CD4-positive, CD25-positive, alpha-beta regulatory T cell (primary cell): Measurements from ENCODE around the gene ASIC1. TPM values are rescaled to one million over a fixed set of nuclear protein-coding genes. Genes with fewer than 3 reads are reported as not detected.

Experiments
- ATAC-seq, 2 donors: fragments of 150-1000 bp; cut with Tn5 transposase; one replicate each; pipeline ENCODE4 v1.10.0; 2021; ENCODE audit warnings: low read depth in 2 of 2, moderate number of reproducible peaks in 2 of 2, moderate library complexity in 1 of 2
- DNase-seq, 3 donors: peaks; one replicate each; pipeline versions ENCODE4 v3.0.0 to v3.0.0-alpha.2; 2012 to 2022; ENCODE audit warnings: mixed read lengths in 1 of 3
- H3K27ac ChIP-seq: one replicate; pipeline ENCODE4 v1.7.0; 2013; ENCODE audit warnings: mild to moderate bottlenecking, low read length; ENCODE audit not compliant: insufficient read depth, poor library complexity, severe bottlenecking
- H3K27me3 ChIP-seq: one replicate; pipeline ENCODE4 v1.7.0; 2013; ENCODE audit warnings: low read length; ENCODE audit not compliant: control insufficient read depth, insufficient read depth
- H3K36me3 ChIP-seq: one replicate; pipeline ENCODE4 v1.7.0; 2013; ENCODE audit warnings: mild to moderate bottlenecking, low read length, moderate library complexity; ENCODE audit not compliant: control insufficient read depth, insufficient read depth
- H3K4me1 ChIP-seq: 2 replicates; pipeline ENCODE4 v1.7.0; 2013; ENCODE audit warnings: mild to moderate bottlenecking, low read length; ENCODE audit not compliant: insufficient read depth, control insufficient read depth, poor library complexity, severe bottlenecking
- H3K4me3 ChIP-seq: one replicate; pipeline ENCODE4 v1.7.0; 2013; ENCODE audit warnings: low read depth, mild to moderate bottlenecking, low read length, moderate library complexity
- H3K9me3 ChIP-seq, 2 experiments: 1 replicate in 1 of 2; 2 replicates in 1 of 2; pipeline ENCODE4 v1.7.0; 2013; ENCODE audit warnings: low read length in 2 of 2, mild to moderate bottlenecking in 1 of 2, moderate library complexity in 1 of 2; ENCODE audit not compliant: control insufficient read depth in 2 of 2
- H3K27ac Mint-ChIP-seq, 3 donors: one replicate each; pipeline ENCODE4 v1.8.0; 2020 to 2022; ENCODE audit warnings: mild to moderate bottlenecking in 3 of 3, mixed read lengths in 3 of 3, moderate library complexity in 2 of 3
- H3K27me3 Mint-ChIP-seq: one replicate; pipeline ENCODE4 v1.8.0; 2022; ENCODE audit warnings: mild to moderate bottlenecking, mixed read lengths
- H3K36me3 Mint-ChIP-seq: one replicate; pipeline ENCODE4 v1.8.0; 2020; ENCODE audit warnings: mixed read lengths
- H3K4me1 Mint-ChIP-seq, 4 donors: one replicate each; pipeline ENCODE4 v1.8.0; 2020 to 2022; ENCODE audit warnings: mixed read lengths in 4 of 4, mild to moderate bottlenecking in 1 of 4
- H3K4me3 Mint-ChIP-seq, 4 donors: one replicate each; pipeline ENCODE4 v1.8.0; 2020 to 2022; ENCODE audit warnings: mild to moderate bottlenecking in 4 of 4, mixed read lengths in 4 of 4, moderate library complexity in 3 of 4
- H3K9me3 Mint-ChIP-seq, 7 donors: one replicate each; pipeline ENCODE4 v1.8.0; 2020 to 2022; ENCODE audit warnings: mixed read lengths in 7 of 7, mild to moderate bottlenecking in 3 of 7, moderate library complexity in 2 of 7
- polyA plus RNA-seq, 4 donors: library from polyadenylated mRNA; unstranded; fragments of 300-500 nt; fragmentation: Illumina TruSeq; gene quantifications; one replicate each; pipeline ENCODE4 v1.2.3, GENCODE V29; 2021
- total RNA-seq: library from RNA; stranded (reverse); gene quantifications from one replicate; pipeline ENCODE4 v1.2.3, GENCODE V29; 2022

Gene ASIC1
- total and polyA plus RNA-seq, 5 donors from 2014 or later = 0.47 to 2.1 (median 0.49) TPM; not detected in 1

- Mint-ChIP-seq H3K4me3 (peak overlapping the region; percentile 97 to 99 (median 98)), H3K27ac (peak overlapping the region; percentile 99 to 100 (median 100)), H3K9me3 (no peaks in the 10 kb centered on the region), H3K27me3 (no peaks in the 10 kb centered on the region), H3K36me3 (peaks cover 24% of the 10 kb centered on the region), H3K4me1 (peaks cover 5 to 55% (median 40%) of the 10 kb centered on the region in 4 donors)
- Histone ChIP-seq H3K4me3 (peak overlapping the region; percentile 95), H3K36me3 (peaks cover 16% of the 10 kb centered on the region), H3K4me1 (peaks cover 45% of the 10 kb centered on the region), H3K9me3 (no peaks in the 10 kb centered on the region), H3K27me3 (no peaks in the 10 kb centered on the region), H3K27ac (peak overlapping the region; percentile 94)
- ATAC-seq (no peak), DNase-seq (no peak)
Measured at GRCh38 chr12:50112456-50113218, 55.2 kb downstream of the ASIC1 start.

GRCh38 chr12:50117057-50117622 is 59.7 kb downstream of the ASIC1 start:
- peaks cover 50% of the 10 kb centered on the region for H3K36me3 ChIP-seq
- peaks cover 5 to 60% (median 31%) of the 10 kb centered on the region in 4 donors for H3K4me1 Mint-ChIP-seq
- H3K27ac Mint-ChIP-seq = peak overlapping the region in 2 of 3 donors; percentile 32 to 52
- ATAC-seq (no peak), DNase-seq (no peak)
- no peaks in the 10 kb centered on the region for H3K9me3 Mint-ChIP-seq
- peak overlapping the region in 3 of 4 donors; percentile 62 to 74 (median 68) for H3K4me3 Mint-ChIP-seq
- H3K27ac ChIP-seq = no peak overlapping the region
- H3K27me3 Mint-ChIP-seq = no peaks in the 10 kb centered on the region
- H3K9me3 ChIP-seq = no peaks in the 10 kb centered on the region
- no peaks in the 10 kb centered on the region for H3K27me3 ChIP-seq
- H3K4me3 ChIP-seq = peak overlapping the region; percentile 13
- peaks cover 36% of the 10 kb centered on the region for H3K36me3 Mint-ChIP-seq
- H3K4me1 ChIP-seq = peaks cover 33% of the 10 kb centered on the region

GRCh38 chr12:50119387-50119786 is 62.0 kb downstream of the ASIC1 start:
- H3K4me1 Mint-ChIP-seq = peaks cover 8 to 52% (median 23%) of the 10 kb centered on the region in 4 donors
- H3K27ac Mint-ChIP-seq = no peak overlapping the region
- ATAC-seq = no peak

GRCh38 chr12:50120521-50120920 is 63.1 kb downstream of the ASIC1 start:
- Mint-ChIP-seq H3K4me3 (no peak overlapping the region), H3K27me3 (no peaks in the 10 kb centered on the region), H3K27ac (no peak overlapping the region), H3K36me3 (peaks cover 37% of the 10 kb centered on the region), H3K9me3 (no peaks in the 10 kb centered on the region), H3K4me1 (peaks cover 5 to 53% (median 27%) of the 10 kb centered on the region in 4 donors)
- ATAC-seq = no peak
- Histone ChIP-seq H3K4me3 (no peak overlapping the region), H3K4me1 (peaks cover 19% of the 10 kb centered on the region), H3K9me3 (no peaks in the 10 kb centered on the region), H3K27ac (no peak overlapping the region), H3K36me3 (peaks cover 76% of the 10 kb centered on the region), H3K27me3 (no peaks in the 10 kb centered on the region)
- DNase-seq = no peak

More at GRCh38 chr12:50119387-50119786, 62.0 kb downstream of the ASIC1 start:
- no peaks in the 10 kb centered on the region for H3K9me3 ChIP-seq
- peaks cover 39% of the 10 kb centered on the region for H3K36me3 Mint-ChIP-seq
- H3K36me3 ChIP-seq = peaks cover 69% of the 10 kb centered on the region
- no peaks in the 10 kb centered on the region for H3K9me3 Mint-ChIP-seq
- H3K4me3 ChIP-seq = no peak overlapping the region
- no peaks in the 10 kb centered on the region for H3K27me3 Mint-ChIP-seq
- peaks cover 16% of the 10 kb centered on the region for H3K4me1 ChIP-seq
- no peak for DNase-seq
- no peak overlapping the region for H3K27ac ChIP-seq
- H3K4me3 Mint-ChIP-seq = peak overlapping the region in 1 of 4 donors; percentile 26
- H3K27me3 ChIP-seq = no peaks in the 10 kb centered on the region

GRCh38 chr12:50120953-50121352 is 63.6 kb downstream of the ASIC1 start:
- peaks cover 37% of the 10 kb centered on the region for H3K36me3 Mint-ChIP-seq
- peak overlapping the region in 1 of 3 donors; percentile 11 for H3K27ac Mint-ChIP-seq
- no peaks in the 10 kb centered on the region for H3K27me3 ChIP-seq
- ATAC-seq (no peak), DNase-seq (no peak)
- H3K27ac ChIP-seq = no peak overlapping the region
- H3K36me3 ChIP-seq = peaks cover 72% of the 10 kb centered on the region
- H3K4me3 ChIP-seq = no peak overlapping the region
- H3K27me3 Mint-ChIP-seq = no peaks in the 10 kb centered on the region
- H3K9me3 ChIP-seq = no peaks in the 10 kb centered on the region
- peaks cover 5 to 53% (median 27%) of the 10 kb centered on the region in 4 donors for H3K4me1 Mint-ChIP-seq
- H3K4me1 ChIP-seq = peaks cover 19% of the 10 kb centered on the region
- H3K9me3 Mint-ChIP-seq = no peaks in the 10 kb centered on the region
- H3K4me3 Mint-ChIP-seq = no peak overlapping the region

- Histone ChIP-seq H3K9me3 (no peaks in the 10 kb centered on the region), H3K4me1 (peaks cover 15% of the 10 kb centered on the region), H3K36me3 (peaks cover 68% of the 10 kb centered on the region), H3K4me3 (no peak overlapping the region), H3K27me3 (no peaks in the 10 kb centered on the region), H3K27ac (no peak overlapping the region)
- H3K27ac Mint-ChIP-seq = peak overlapping the region in 2 of 3 donors; percentile 11 to 70
- no peak for DNase-seq
- H3K36me3 Mint-ChIP-seq = peaks cover 33% of the 10 kb centered on the region
- H3K9me3 Mint-ChIP-seq = no peaks in the 10 kb centered on the region
- H3K4me1 Mint-ChIP-seq = peaks cover 5 to 48% (median 22%) of the 10 kb centered on the region in 4 donors
- ATAC-seq = no peak
- no peaks in the 10 kb centered on the region for H3K27me3 Mint-ChIP-seq
- peak overlapping the region in 1 of 4 donors; percentile 5 for H3K4me3 Mint-ChIP-seq
Measured at GRCh38 chr12:50121641-50122040, 64.2 kb downstream of the ASIC1 start.

GRCh38 chr12:50123203-50123602 is 65.8 kb downstream of the ASIC1 start:
- no peaks in the 10 kb centered on the region for H3K27me3 ChIP-seq
- no peaks in the 10 kb centered on the region for H3K9me3 ChIP-seq
- no peak overlapping the region for H3K27ac ChIP-seq
- no peaks in the 10 kb centered on the region for H3K27me3 Mint-ChIP-seq
- H3K36me3 Mint-ChIP-seq = peaks cover 35% of the 10 kb centered on the region
- DNase-seq (no peak), ATAC-seq (no peak)
- H3K4me1 ChIP-seq = peaks cover 7% of the 10 kb centered on the region
- H3K4me3 Mint-ChIP-seq = no peak overlapping the region
- H3K36me3 ChIP-seq = peaks cover 75% of the 10 kb centered on the region
- H3K27ac Mint-ChIP-seq = no peak overlapping the region
- peaks cover 5 to 43% (median 22%) of the 10 kb centered on the region in 4 donors for H3K4me1 Mint-ChIP-seq
- H3K9me3 Mint-ChIP-seq = no peaks in the 10 kb centered on the region
- H3K4me3 ChIP-seq = no peak overlapping the region
